ENCODE results near the gene STX18.

The STX18 gene

GRCh38 chr4:4419896-4420295, 122.0 kb downstream of the STX18 start:
- DNase-seq (ENCODE audit: low read depth in 2 of 2): no peak

- DNase-seq (ENCODE audit: low read depth in 2 of 2): no peak
Observed at GRCh38 chr4:4418676-4419390, 123.0 kb downstream of the STX18 start.

GRCh38 chr4:4417886-4418285, 124.0 kb downstream of the STX18 start:
- no peak for DNase-seq (ENCODE audit: low read depth in 2 of 2)

GRCh38 chr4:4416981-4417380, 124.9 kb downstream of the STX18 start:
- DNase-seq (ENCODE audit: low read depth in 2 of 2): no peak

GRCh38 chr4:4415806-4416805, 125.7 kb downstream of the STX18 start:
- DNase-seq (ENCODE audit: low read depth in 2 of 2): no peak

- DNase-seq (ENCODE audit: low read depth in 2 of 2): no peak
Observed at GRCh38 chr4:4415107-4415805, 126.6 kb downstream of the STX18 start.

- no peak for DNase-seq (ENCODE audit: low read depth in 2 of 2)
Observed at GRCh38 chr4:4413806-4414205, 128.0 kb downstream of the STX18 start.

GRCh38 chr4:4413373-4413725, 128.5 kb downstream of the STX18 start:
- DNase-seq (ENCODE audit: low read depth in 2 of 2): no peak

GRCh38 chr4:4412641-4413372, 129.0 kb downstream of the STX18 start:
- DNase-seq (ENCODE audit: low read depth in 2 of 2): no peak

- DNase-seq (ENCODE audit: low read depth in 2 of 2): no peak
Observed at GRCh38 chr4:4411906-4412305, 129.9 kb downstream of the STX18 start.

GRCh38 chr4:4410271-4410670, 131.6 kb downstream of the STX18 start:
- DNase-seq (ENCODE audit: low read depth in 2 of 2): no peak

- DNase-seq (ENCODE audit: low read depth in 2 of 2): no peak
Observed at GRCh38 chr4:4409416-4410115, 132.3 kb downstream of the STX18 start.

GRCh38 chr4:4408576-4409335, 133.1 kb downstream of the STX18 start:
- no peak for DNase-seq (ENCODE audit: low read depth in 2 of 2)

GRCh38 chr4:4408132-4408523, 133.7 kb downstream of the STX18 start:
- no peak for DNase-seq (ENCODE audit: low read depth in 2 of 2)

- no peak for DNase-seq (ENCODE audit: low read depth in 2 of 2)
Observed at GRCh38 chr4:4407299-4408131, 134.3 kb downstream of the STX18 start.

GRCh38 chr4:4406455-4407298, 135.2 kb downstream of the STX18 start:
- no peak for DNase-seq (ENCODE audit: low read depth in 2 of 2)

GRCh38 chr4:4405358-4405962, 136.4 kb downstream of the STX18 start:
- DNase-seq (ENCODE audit: low read depth in 2 of 2): no peak

GRCh38 chr4:4402966-4403365, 138.9 kb downstream of the STX18 start:
- no peak for DNase-seq (ENCODE audit: low read depth in 2 of 2)

All from activated CD8-positive, alpha-beta memory T cell treated with anti-CD3 and anti-CD28 coated beads for 4 hours (primary cell).